Fibroblast of skin of back (primary cell): Measurements from ENCODE around the gene TIAM2.
A peak's percentile ranks its signal among the peaks of the same experiment; 100 is the strongest.
"Not testable (repeated sequence)": the region's sequence is repeated elsewhere in the genome, so short reads cannot be mapped to it uniquely, and the experiment has no call there.

Source experiments
- DNase-seq: peaks from one replicate; pipeline ENCODE4 v3.0.0-alpha.2; 2013

Gene TIAM2

GRCh38 chr6:155171747-155172449, 176.8 kb downstream of the TIAM2 start:
- peak; percentile 74 for DNase-seq

GRCh38 chr6:155173488-155173887, 178.4 kb downstream of the TIAM2 start:
- DNase-seq, result no peak

GRCh38 chr6:155174576-155175211, 179.6 kb downstream of the TIAM2 start:
- DNase-seq, result peak; percentile 84

GRCh38 chr6:155177363-155177961, 182.3 kb downstream of the TIAM2 start:
- peak; percentile 69 for DNase-seq

GRCh38 chr6:155181498-155181897, 186.4 kb downstream of the TIAM2 start:
- DNase-seq, result no peak

- DNase-seq, result no peak
These were observed 187.0 kb downstream of the TIAM2 start for GRCh38 chr6:155182103-155182502.

GRCh38 chr6:155183095-155183494, 188.0 kb downstream of the TIAM2 start:
- no peak for DNase-seq

- DNase-seq, result not testable (repeated sequence)
These were observed 189.9 kb downstream of the TIAM2 start for GRCh38 chr6:155185041-155185440.

GRCh38 chr6:155185544-155185943, 190.4 kb downstream of the TIAM2 start:
- peak; percentile 46 for DNase-seq

- no peak for DNase-seq
These were observed 191.0 kb downstream of the TIAM2 start for GRCh38 chr6:155186052-155186658.

- DNase-seq, result no peak
These were observed 192.0 kb downstream of the TIAM2 start for GRCh38 chr6:155187106-155187505.

GRCh38 chr6:155187994-155188706, 193.0 kb downstream of the TIAM2 start:
- peak; percentile 45 for DNase-seq

GRCh38 chr6:155188707-155189496, 193.8 kb downstream of the TIAM2 start:
- peak; percentile 88 for DNase-seq

- no peak for DNase-seq
These were observed 195.6 kb downstream of the TIAM2 start for GRCh38 chr6:155190677-155191076.

- no peak for DNase-seq
These were observed 198.4 kb downstream of the TIAM2 start for GRCh38 chr6:155193526-155193925.

GRCh38 chr6:155194399-155194798, 199.3 kb downstream of the TIAM2 start:
- no peak for DNase-seq

- DNase-seq, result no peak
These were observed 200.8 kb downstream of the TIAM2 start for GRCh38 chr6:155195903-155196302.

- no peak for DNase-seq
These were observed 201.8 kb downstream of the TIAM2 start for GRCh38 chr6:155196911-155197310.

- DNase-seq, result no peak
These were observed 202.8 kb downstream of the TIAM2 start for GRCh38 chr6:155197932-155198331.

- DNase-seq, result peak; percentile 16
These were observed 204.9 kb downstream of the TIAM2 start for GRCh38 chr6:155200012-155200411.

GRCh38 chr6:155201461-155202226, 206.5 kb downstream of the TIAM2 start:
- DNase-seq, result peak; percentile 91
